DOHH2 (cell line): Measurements from ENCODE around the gene NEDD4L.

Experiments used
- EZH2phosphoT487 ChIP-seq: fragments of 200-600 bp; sonication (generic); IDR thresholded peaks from 2 replicates; pipeline ENCODE4 v1.6.1; 2017; ENCODE audit warnings: borderline replicate concordance, mild to moderate bottlenecking, antibody characterized with exemption, low read length, moderate library complexity, mixed read lengths
- TF ChIP-seq, protein P1 (sequence below): fragments of 200-600 bp; sonication (generic); IDR thresholded peaks from one replicate; pipeline ENCODE4 v1.5.1; 2014; ENCODE audit warnings: antibody characterized with exemption, mild to moderate bottlenecking, low read depth, low read length; ENCODE audit not compliant: poor library complexity, severe bottlenecking

DNA sequence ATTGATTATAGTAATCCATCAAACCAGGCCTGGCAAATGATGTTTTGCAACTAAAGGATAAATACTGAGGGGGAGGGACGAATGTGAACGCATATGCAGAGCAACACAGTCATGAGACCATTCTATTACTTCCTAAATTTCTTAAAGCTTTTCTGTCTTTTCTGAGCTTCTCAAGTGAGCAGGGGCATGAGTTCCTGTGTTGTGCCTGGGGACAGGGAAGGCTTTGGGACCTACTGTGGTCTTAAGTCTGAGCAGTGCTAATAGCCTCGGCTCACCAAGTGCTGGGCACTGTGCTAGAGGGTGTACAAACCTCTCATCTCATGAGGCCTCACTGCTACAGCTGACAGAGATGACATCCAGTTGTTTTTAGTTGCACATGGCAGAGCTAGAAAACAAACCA lies 182.4 kb downstream of the NEDD4L start:
- TF ChIP-seq, protein P1, sequence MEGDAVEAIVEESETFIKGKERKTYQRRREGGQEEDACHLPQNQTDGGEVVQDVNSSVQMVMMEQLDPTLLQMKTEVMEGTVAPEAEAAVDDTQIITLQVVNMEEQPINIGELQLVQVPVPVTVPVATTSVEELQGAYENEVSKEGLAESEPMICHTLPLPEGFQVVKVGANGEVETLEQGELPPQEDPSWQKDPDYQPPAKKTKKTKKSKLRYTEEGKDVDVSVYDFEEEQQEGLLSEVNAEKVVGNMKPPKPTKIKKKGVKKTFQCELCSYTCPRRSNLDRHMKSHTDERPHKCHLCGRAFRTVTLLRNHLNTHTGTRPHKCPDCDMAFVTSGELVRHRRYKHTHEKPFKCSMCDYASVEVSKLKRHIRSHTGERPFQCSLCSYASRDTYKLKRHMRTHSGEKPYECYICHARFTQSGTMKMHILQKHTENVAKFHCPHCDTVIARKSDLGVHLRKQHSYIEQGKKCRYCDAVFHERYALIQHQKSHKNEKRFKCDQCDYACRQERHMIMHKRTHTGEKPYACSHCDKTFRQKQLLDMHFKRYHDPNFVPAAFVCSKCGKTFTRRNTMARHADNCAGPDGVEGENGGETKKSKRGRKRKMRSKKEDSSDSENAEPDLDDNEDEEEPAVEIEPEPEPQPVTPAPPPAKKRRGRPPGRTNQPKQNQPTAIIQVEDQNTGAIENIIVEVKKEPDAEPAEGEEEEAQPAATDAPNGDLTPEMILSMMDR = no peak
- TF ChIP-seq EZH2phosphoT487 = no peak
